Neural cell (in vitro differentiated cells): ENCODE measurements around the gene TLE3. TPM values are rescaled to one million over a fixed set of nuclear protein-coding genes. Genes with fewer than 3 reads are reported as not detected.

Experiments used
- H2AFZ ChIP-seq: fragments of 200-600, 300-800 bp; sonication (generic), shearing (Covaris generic); 2 replicates; pipeline ENCODE4 v1.6.0; 2014; ENCODE audit warnings: low read depth, mild to moderate bottlenecking, antibody characterized with exemption, low read length, moderate library complexity
- H3F3A ChIP-seq: fragments of 200-600 bp; shearing (Covaris generic); 2 replicates; pipeline ENCODE4 v1.6.1; 2016; ENCODE audit warnings: mild to moderate bottlenecking, moderate library complexity, mixed read lengths, antibody characterized with exemption, low read length; ENCODE audit not compliant: insufficient read depth, poor library complexity, severe bottlenecking
- H3K27ac ChIP-seq: fragments of 200-600, 300-800 bp; sonication (generic), shearing (Covaris generic); 2 replicates; pipeline ENCODE4 v1.5.1; 2014; ENCODE audit warnings: mild to moderate bottlenecking, low read length, moderate library complexity
- H3K27me3 ChIP-seq: fragments of 300-800, 200-600 bp; sonication (generic), shearing (Covaris generic); 2 replicates; pipeline ENCODE4 v1.6.0; 2014; ENCODE audit warnings: mild to moderate bottlenecking, low read depth, low read length, moderate library complexity; ENCODE audit not compliant: insufficient read depth
- H3K36me3 ChIP-seq: fragments of 300-800, 200-600 bp; sonication (generic), shearing (Covaris generic); 2 replicates; pipeline ENCODE4 v1.5.1; 2014; ENCODE audit warnings: mild to moderate bottlenecking, antibody characterized with exemption, low read length, moderate library complexity; ENCODE audit not compliant: insufficient read depth
- H3K4me2 ChIP-seq: fragments of 300-800, 200-600 bp; sonication (generic), shearing (Covaris generic); 2 replicates; pipeline ENCODE4 v1.6.0; 2014; ENCODE audit warnings: mild to moderate bottlenecking, low read length
- H3K4me3 ChIP-seq: fragments of 300-800, 200-600 bp; sonication (generic), shearing (Covaris generic); 2 replicates; pipeline ENCODE4 v1.5.1; 2014; ENCODE audit warnings: mild to moderate bottlenecking, low read length, moderate library complexity
- H3K79me2 ChIP-seq: fragments of 200-600 bp; shearing (Covaris generic); replicated peaks from 2 replicates; pipeline ENCODE4 v1.6.0; 2014; ENCODE audit warnings: mild to moderate bottlenecking, low read length, moderate library complexity; ENCODE audit not compliant: insufficient read depth
- H3K9ac ChIP-seq: fragments of 300-800, 200-600 bp; sonication (generic), shearing (Covaris generic); 2 replicates; pipeline ENCODE4 v1.6.1; 2016; ENCODE audit warnings: mild to moderate bottlenecking, low read length, mixed read lengths
- H3K9me2 ChIP-seq: fragments of 200-600 bp; shearing (Covaris generic); 2 replicates; pipeline ENCODE4 v1.6.1; 2016; ENCODE audit warnings: mild to moderate bottlenecking, low read length, mixed read lengths; ENCODE audit not compliant: insufficient read depth
- H3K9me3 ChIP-seq: fragments of 200-600, 300-800 bp; sonication (generic), shearing (Covaris generic); 2 replicates; pipeline ENCODE4 v1.6.1; 2016; ENCODE audit warnings: mild to moderate bottlenecking, mixed run types, low read length, moderate library complexity, mixed read lengths
- H4K20me1 ChIP-seq: fragments of 200-600 bp; shearing (Covaris generic); 2 replicates; pipeline ENCODE4 v1.6.1; 2016; ENCODE audit warnings: mild to moderate bottlenecking, mixed run types; ENCODE audit not compliant: insufficient read depth
- CTCF ChIP-seq: fragments of 450-650 bp; IDR thresholded peaks from 2 replicates; pipeline ENCODE4 v1.5.1; 2014; ENCODE audit warnings: antibody characterized with exemption, mild to moderate bottlenecking, moderate library complexity; ENCODE audit not compliant: poor library complexity, severe bottlenecking
- EP300 ChIP-seq: fragments of 450-650 bp; conservative IDR thresholded peaks from 2 replicates; pipeline ENCODE4 v1.6.1; 2014; ENCODE audit warnings: antibody characterized with exemption, mild to moderate bottlenecking, moderate library complexity; ENCODE audit not compliant: poor library complexity, severe bottlenecking
- EZH2 ChIP-seq: fragments of 200-600, 300-800 bp; shearing (Covaris generic), sonication (generic); IDR thresholded peaks from 2 replicates; pipeline ENCODE4 v1.6.1; 2014; ENCODE audit warnings: antibody characterized with exemption, low read length, borderline replicate concordance, mild to moderate bottlenecking; ENCODE audit not compliant: insufficient read depth, poor library complexity, severe bottlenecking
- MXI1 ChIP-seq: fragments of 450-650 bp; conservative IDR thresholded peaks from 2 replicates; pipeline ENCODE4 v1.6.1; 2014; ENCODE audit warnings: antibody characterized with exemption, mild to moderate bottlenecking; ENCODE audit not compliant: poor library complexity, severe bottlenecking
- POLR2AphosphoS5 ChIP-seq: IDR thresholded peaks from 2 replicates; pipeline ENCODE4 v1.6.1; 2012
- RAD21 ChIP-seq: fragments of 450-650 bp; conservative IDR thresholded peaks from 2 replicates; pipeline ENCODE4 v1.6.1; 2014; ENCODE audit warnings: antibody characterized with exemption, mild to moderate bottlenecking, moderate library complexity
- REST ChIP-seq: IDR thresholded peaks from 2 replicates; pipeline ENCODE4 v1.6.1; 2012; ENCODE audit warnings: borderline replicate concordance
- SMC3 ChIP-seq: fragments of 450-650 bp; conservative IDR thresholded peaks from 2 replicates; pipeline ENCODE4 v1.6.1; 2014; ENCODE audit warnings: antibody characterized with exemption, mild to moderate bottlenecking, moderate library complexity; ENCODE audit not compliant: poor library complexity
- TAF1 ChIP-seq: IDR thresholded peaks from 2 replicates; pipeline ENCODE4 v1.6.1; 2012; ENCODE audit warnings: low read depth
- polyA plus RNA-seq: library from polyadenylated mRNA; depleted of rRNA; stranded (reverse); fragments of >200 nt; gene quantifications from 2 replicates; pipeline ENCODE4 v1.2.3, GENCODE V29; 2014

Gene TLE3
- polyA plus RNA-seq, 1 donor from 2014 or later = 27.6 TPM

GRCh38 chr15:70048198-70048565 lies 49.5 kb downstream of the TLE3 start:
- H3K79me2 ChIP-seq = no peaks in the 10 kb centered on the region
- no peaks in the 10 kb centered on the region for H3K27me3 ChIP-seq
- H3K36me3 ChIP-seq = no peaks in the 10 kb centered on the region
- no peak overlapping the region for H3K27ac ChIP-seq
- H3K4me3 ChIP-seq = no peak overlapping the region
- TF ChIP-seq RAD21 = no peak
- TF ChIP-seq POLR2AphosphoS5 = no peak
- TF ChIP-seq REST = no peak
- TF ChIP-seq CTCF = no peak
- TF ChIP-seq SMC3 = no peak
- TF ChIP-seq TAF1 = no peak
- TF ChIP-seq EZH2 = no peak
- TF ChIP-seq MXI1 = no peak
- no peak for TF ChIP-seq EP300
- H4K20me1 ChIP-seq = no peaks in the 10 kb centered on the region
- H3K4me2 ChIP-seq = no peak overlapping the region
- no peak overlapping the region for H3K9ac ChIP-seq
- no peaks in the 10 kb centered on the region for H3F3A ChIP-seq
- no peak overlapping the region for H2AFZ ChIP-seq
- H3K9me2 ChIP-seq = no peaks in the 10 kb centered on the region
- H3K9me3 ChIP-seq = no peaks in the 10 kb centered on the region

- Histone ChIP-seq H3K27ac (no peak overlapping the region), H3K9ac (no peak overlapping the region), H3K27me3 (no peaks in the 10 kb centered on the region), H4K20me1 (no peaks in the 10 kb centered on the region), H3K4me3 (no peak overlapping the region), H3K9me2 (no peaks in the 10 kb centered on the region), H3F3A (no peaks in the 10 kb centered on the region), H2AFZ (no peak overlapping the region), H3K36me3 (no peaks in the 10 kb centered on the region), H3K9me3 (no peaks in the 10 kb centered on the region), H3K4me2 (no peak overlapping the region), H3K79me2 (no peaks in the 10 kb centered on the region)
- TF ChIP-seq RAD21 (no peak), CTCF (no peak), EP300 (no peak), MXI1 (no peak), REST (no peak), SMC3 (no peak), EZH2 (no peak), TAF1 (no peak), POLR2AphosphoS5 (no peak)
Observed at GRCh38 chr15:70047386-70048197, 50.1 kb downstream of the TLE3 start.
